Sigmoid colon (tissue), 4 donors: ENCODE data around the gene HRG.

ENCODE experiments used
- POLR2AphosphoS5 ChIP-seq, 4 donors: sonication (generic); formaldehyde crosslinking; IDR thresholded peaks; one replicate each; pipeline ENCODE4 v1.6.1; 2017; ENCODE audit warnings: antibody characterized with exemption in 4 of 4
- TF ChIP-seq, protein P1 (sequence below), 4 experiments: fragments of 450-650 bp in 3 of 4; fragments of 200-600 bp in 1 of 4; IDR thresholded peaks; one replicate each; pipeline ENCODE4 v1.5.1; 2016 to 2019; ENCODE audit warnings: antibody characterized with exemption in 4 of 4, mild to moderate bottlenecking in 3 of 4, moderate library complexity in 2 of 4

DNA sequence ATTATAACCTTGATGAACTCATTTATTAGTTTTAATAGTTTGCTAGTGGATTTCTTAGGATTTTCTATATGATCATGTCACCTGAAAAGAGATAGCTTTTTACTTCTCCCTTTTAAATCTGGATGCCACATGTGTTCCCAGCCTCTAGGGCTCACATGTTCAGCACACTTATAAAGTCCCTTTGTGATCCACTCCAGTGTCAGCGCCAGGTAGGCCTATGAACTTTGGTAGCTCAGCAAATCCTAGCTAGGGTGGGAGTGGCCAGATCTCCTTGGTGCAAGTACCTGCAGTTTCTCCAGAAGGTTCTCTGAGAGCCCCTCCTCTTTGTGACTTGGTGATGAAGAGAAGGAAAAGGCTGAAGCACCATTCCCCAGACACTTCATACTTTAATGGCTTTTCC, 17.0 kb upstream of the HRG start:
- no peak for TF ChIP-seq POLR2AphosphoS5 (IDR thresholded peaks at IDR 0.05)
- TF ChIP-seq, protein P1, sequence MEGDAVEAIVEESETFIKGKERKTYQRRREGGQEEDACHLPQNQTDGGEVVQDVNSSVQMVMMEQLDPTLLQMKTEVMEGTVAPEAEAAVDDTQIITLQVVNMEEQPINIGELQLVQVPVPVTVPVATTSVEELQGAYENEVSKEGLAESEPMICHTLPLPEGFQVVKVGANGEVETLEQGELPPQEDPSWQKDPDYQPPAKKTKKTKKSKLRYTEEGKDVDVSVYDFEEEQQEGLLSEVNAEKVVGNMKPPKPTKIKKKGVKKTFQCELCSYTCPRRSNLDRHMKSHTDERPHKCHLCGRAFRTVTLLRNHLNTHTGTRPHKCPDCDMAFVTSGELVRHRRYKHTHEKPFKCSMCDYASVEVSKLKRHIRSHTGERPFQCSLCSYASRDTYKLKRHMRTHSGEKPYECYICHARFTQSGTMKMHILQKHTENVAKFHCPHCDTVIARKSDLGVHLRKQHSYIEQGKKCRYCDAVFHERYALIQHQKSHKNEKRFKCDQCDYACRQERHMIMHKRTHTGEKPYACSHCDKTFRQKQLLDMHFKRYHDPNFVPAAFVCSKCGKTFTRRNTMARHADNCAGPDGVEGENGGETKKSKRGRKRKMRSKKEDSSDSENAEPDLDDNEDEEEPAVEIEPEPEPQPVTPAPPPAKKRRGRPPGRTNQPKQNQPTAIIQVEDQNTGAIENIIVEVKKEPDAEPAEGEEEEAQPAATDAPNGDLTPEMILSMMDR (IDR thresholded peaks at IDR 0.05): no peak
